HEK293 (cell line): Measurements from ENCODE around the gene DHRS3.

ENCODE experiments used
- CTCF ChIA-PET: fragments of 350-600 bp; formaldehyde crosslinking; extraction: SDS; loops from one replicate; lab custom pipeline; 2021; ENCODE audit warnings: antibody characterized with exemption; lab: Yijun Ruan, JAX
- POLR2A ChIA-PET: fragments of 300-600 bp; formaldehyde crosslinking; extraction: SDS; loops from one replicate; lab custom pipeline; 2020; ENCODE audit warnings: antibody characterized with exemption, inconsistent platforms; lab: Yijun Ruan, JAX
- H3K27ac ChIP-seq: fragments of 200-500 bp; sonication (Bioruptor generic); 2 replicates; pipeline ENCODE4 v1.5.1; 2014; ENCODE audit warnings: low read depth, low read length, control low read depth, inconsistent platforms; ENCODE audit errors: extremely low read depth
- H3K36me3 ChIP-seq, 2 experiments: fragments of 200-500 bp in 1 of 2; sonication (Bioruptor generic) in 1 of 2; 1 replicate in 1 of 2; 2 replicates in 1 of 2; pipeline ENCODE4 v1.5.1; 2014 to 2017; ENCODE audit warnings: inconsistent platforms in 2 of 2, low read length in 2 of 2; ENCODE audit not compliant: control insufficient read depth in 2 of 2, insufficient read depth in 1 of 2
- H3K4me1 ChIP-seq: fragments of 200-500 bp; sonication (Bioruptor generic); 2 replicates; pipeline ENCODE4 v1.5.1; 2014; ENCODE audit warnings: mild to moderate bottlenecking, low read length, inconsistent platforms; ENCODE audit not compliant: control insufficient read depth, insufficient read depth
- H3K4me3 ChIP-seq: 2 replicates; pipeline ENCODE4 v1.5.1; 2011; ENCODE audit warnings: low read depth, mild to moderate bottlenecking, control low read depth, low read length, moderate library complexity
- H3K9me3 ChIP-seq: fragments of 200-500 bp; sonication (Bioruptor generic); 2 replicates; pipeline ENCODE4 v1.5.1; 2014; ENCODE audit warnings: low read depth, low read length, inconsistent platforms; ENCODE audit not compliant: control insufficient read depth, insufficient read depth
- EGR2 ChIP-seq: fragments of 450-650 bp; formaldehyde crosslinking; IDR thresholded peaks from 2 replicates; pipeline ENCODE4 v1.5.1; 2016; ENCODE audit warnings: low read depth, missing biosample characterization, missing genetic modification characterization
- KLF9 ChIP-seq: fragments of 450-650 bp; formaldehyde crosslinking; IDR thresholded peaks from 2 replicates; pipeline ENCODE4 v1.5.1; 2016; ENCODE audit warnings: missing biosample characterization, missing genetic modification characterization, low read depth
- MYNN ChIP-seq: fragments of 450-650 bp; formaldehyde crosslinking; IDR thresholded peaks from 2 replicates; pipeline ENCODE4 v1.5.1; 2016; ENCODE audit warnings: missing biosample characterization, missing genetic modification characterization, borderline replicate concordance
- RBAK ChIP-seq: fragments of 450-650 bp; formaldehyde crosslinking; IDR thresholded peaks from 2 replicates; pipeline ENCODE4 v1.5.1; 2016; ENCODE audit warnings: missing biosample characterization, missing genetic modification characterization
- REPIN1 ChIP-seq: fragments of 450-650 bp; formaldehyde crosslinking; IDR thresholded peaks from 2 replicates; pipeline ENCODE4 v1.5.1; 2017; ENCODE audit warnings: missing biosample characterization, missing genetic modification characterization, low read depth
- TCF7L2 ChIP-seq: IDR thresholded peaks from 2 replicates; pipeline ENCODE4 v1.6.1; 2011; ENCODE audit warnings: low read depth, mild to moderate bottlenecking, inconsistent platforms, low read length, moderate library complexity, borderline replicate concordance
- ZFP69B ChIP-seq: fragments of 450-650 bp; formaldehyde crosslinking; IDR thresholded peaks from 2 replicates; pipeline ENCODE4 v1.5.1; 2016; ENCODE audit warnings: missing biosample characterization, missing genetic modification characterization
- ZNF155 ChIP-seq: fragments of 450-650 bp; formaldehyde crosslinking; IDR thresholded peaks from 2 replicates; pipeline ENCODE4 v1.5.1; 2016; ENCODE audit warnings: missing biosample characterization, missing genetic modification characterization
- ZNF16 ChIP-seq: fragments of 450-650 bp; formaldehyde crosslinking; IDR thresholded peaks from 2 replicates; pipeline ENCODE4 v1.5.1; 2016; ENCODE audit warnings: low read depth, missing biosample characterization, missing genetic modification characterization
- ZNF174 ChIP-seq: fragments of 450-650 bp; formaldehyde crosslinking; IDR thresholded peaks from 2 replicates; pipeline ENCODE4 v1.5.0; 2017; ENCODE audit warnings: missing biosample characterization, mild to moderate bottlenecking, missing genetic modification characterization
- ZNF175 ChIP-seq: fragments of 450-650 bp; formaldehyde crosslinking; IDR thresholded peaks from 2 replicates; pipeline ENCODE4 v1.5.1; 2016; ENCODE audit warnings: missing biosample characterization, missing genetic modification characterization
- ZNF2 ChIP-seq: fragments of 450-650 bp; formaldehyde crosslinking; IDR thresholded peaks from 2 replicates; pipeline ENCODE4 v1.5.1; 2016; ENCODE audit warnings: missing biosample characterization, missing genetic modification characterization
- ZNF335 ChIP-seq: fragments of 450-650 bp; formaldehyde crosslinking; conservative IDR thresholded peaks from 2 replicates; pipeline ENCODE4 v1.5.1; 2016; ENCODE audit warnings: missing biosample characterization, missing genetic modification characterization
- ZNF341 ChIP-seq: fragments of 450-650 bp; formaldehyde crosslinking; IDR thresholded peaks from 2 replicates; pipeline ENCODE4; 2016; ENCODE audit warnings: low read depth, missing biosample characterization, missing genetic modification characterization
- ZNF391 ChIP-seq: fragments of 450-650 bp; formaldehyde crosslinking; IDR thresholded peaks from 2 replicates; pipeline ENCODE4 v1.5.1; 2016; ENCODE audit warnings: low read depth, missing biosample characterization, missing genetic modification characterization, borderline replicate concordance
- ZNF513 ChIP-seq: fragments of 450-650 bp; IDR thresholded peaks from 2 replicates; pipeline ENCODE4 v1.5.1; 2018; ENCODE audit warnings: missing biosample characterization, missing genetic modification characterization
- ZNF624 ChIP-seq: fragments of 450-650 bp; formaldehyde crosslinking; IDR thresholded peaks from 2 replicates; pipeline ENCODE4 v1.5.1; 2017; ENCODE audit warnings: missing biosample characterization, missing genetic modification characterization
- ZNF639 ChIP-seq: fragments of 450-650 bp; formaldehyde crosslinking; IDR thresholded peaks from 2 replicates; pipeline ENCODE4 v1.5.1; 2016; ENCODE audit warnings: missing biosample characterization, missing genetic modification characterization
- ZNF664 ChIP-seq: fragments of 450-650 bp; formaldehyde crosslinking; IDR thresholded peaks from 2 replicates; pipeline ENCODE4 v1.5.1; 2016; ENCODE audit warnings: missing biosample characterization, missing genetic modification characterization
- ZSCAN23 ChIP-seq: fragments of 450-650 bp; formaldehyde crosslinking; IDR thresholded peaks from 2 replicates; pipeline ENCODE4 v1.5.1; 2016; ENCODE audit warnings: missing biosample characterization, missing genetic modification characterization
- TF ChIP-seq, protein P1 (sequence below): fragments of 450-650 bp; formaldehyde crosslinking; IDR thresholded peaks from 2 replicates; pipeline ENCODE4 v1.5.1; 2016; ENCODE audit warnings: missing biosample characterization, missing genetic modification characterization, borderline replicate concordance
- TF ChIP-seq, protein P2 (sequence below): fragments of 450-650 bp; formaldehyde crosslinking; IDR thresholded peaks from 2 replicates; pipeline ENCODE4 v1.5.1; 2017; ENCODE audit warnings: missing biosample characterization, missing genetic modification characterization
- TF ChIP-seq, protein P3 (sequence below): fragments of 450-650 bp; formaldehyde crosslinking; IDR thresholded peaks from 2 replicates; pipeline ENCODE4 v1.5.1; 2016; ENCODE audit warnings: missing biosample characterization, missing genetic modification characterization

Gene DHRS3

GRCh38 chr1:12661606-12662219 is 43.7 kb upstream of the DHRS3 start:
- POLR2A ChIA-PET, result no interaction called here
- CTCF ChIA-PET, result no interaction called here
- Histone ChIP-seq H3K36me3 (no peaks in the 10 kb centered on the region), H3K9me3 (no peaks in the 10 kb centered on the region), H3K27ac (no peak overlapping the region), H3K4me3 (no peak overlapping the region), H3K4me1 (no peaks in the 10 kb centered on the region)
- TF ChIP-seq KLF9 (tag by site-specific recombination), result no peak
- no peak for TF ChIP-seq ZNF341 (tag by site-specific recombination)
- TF ChIP-seq, protein P1, sequence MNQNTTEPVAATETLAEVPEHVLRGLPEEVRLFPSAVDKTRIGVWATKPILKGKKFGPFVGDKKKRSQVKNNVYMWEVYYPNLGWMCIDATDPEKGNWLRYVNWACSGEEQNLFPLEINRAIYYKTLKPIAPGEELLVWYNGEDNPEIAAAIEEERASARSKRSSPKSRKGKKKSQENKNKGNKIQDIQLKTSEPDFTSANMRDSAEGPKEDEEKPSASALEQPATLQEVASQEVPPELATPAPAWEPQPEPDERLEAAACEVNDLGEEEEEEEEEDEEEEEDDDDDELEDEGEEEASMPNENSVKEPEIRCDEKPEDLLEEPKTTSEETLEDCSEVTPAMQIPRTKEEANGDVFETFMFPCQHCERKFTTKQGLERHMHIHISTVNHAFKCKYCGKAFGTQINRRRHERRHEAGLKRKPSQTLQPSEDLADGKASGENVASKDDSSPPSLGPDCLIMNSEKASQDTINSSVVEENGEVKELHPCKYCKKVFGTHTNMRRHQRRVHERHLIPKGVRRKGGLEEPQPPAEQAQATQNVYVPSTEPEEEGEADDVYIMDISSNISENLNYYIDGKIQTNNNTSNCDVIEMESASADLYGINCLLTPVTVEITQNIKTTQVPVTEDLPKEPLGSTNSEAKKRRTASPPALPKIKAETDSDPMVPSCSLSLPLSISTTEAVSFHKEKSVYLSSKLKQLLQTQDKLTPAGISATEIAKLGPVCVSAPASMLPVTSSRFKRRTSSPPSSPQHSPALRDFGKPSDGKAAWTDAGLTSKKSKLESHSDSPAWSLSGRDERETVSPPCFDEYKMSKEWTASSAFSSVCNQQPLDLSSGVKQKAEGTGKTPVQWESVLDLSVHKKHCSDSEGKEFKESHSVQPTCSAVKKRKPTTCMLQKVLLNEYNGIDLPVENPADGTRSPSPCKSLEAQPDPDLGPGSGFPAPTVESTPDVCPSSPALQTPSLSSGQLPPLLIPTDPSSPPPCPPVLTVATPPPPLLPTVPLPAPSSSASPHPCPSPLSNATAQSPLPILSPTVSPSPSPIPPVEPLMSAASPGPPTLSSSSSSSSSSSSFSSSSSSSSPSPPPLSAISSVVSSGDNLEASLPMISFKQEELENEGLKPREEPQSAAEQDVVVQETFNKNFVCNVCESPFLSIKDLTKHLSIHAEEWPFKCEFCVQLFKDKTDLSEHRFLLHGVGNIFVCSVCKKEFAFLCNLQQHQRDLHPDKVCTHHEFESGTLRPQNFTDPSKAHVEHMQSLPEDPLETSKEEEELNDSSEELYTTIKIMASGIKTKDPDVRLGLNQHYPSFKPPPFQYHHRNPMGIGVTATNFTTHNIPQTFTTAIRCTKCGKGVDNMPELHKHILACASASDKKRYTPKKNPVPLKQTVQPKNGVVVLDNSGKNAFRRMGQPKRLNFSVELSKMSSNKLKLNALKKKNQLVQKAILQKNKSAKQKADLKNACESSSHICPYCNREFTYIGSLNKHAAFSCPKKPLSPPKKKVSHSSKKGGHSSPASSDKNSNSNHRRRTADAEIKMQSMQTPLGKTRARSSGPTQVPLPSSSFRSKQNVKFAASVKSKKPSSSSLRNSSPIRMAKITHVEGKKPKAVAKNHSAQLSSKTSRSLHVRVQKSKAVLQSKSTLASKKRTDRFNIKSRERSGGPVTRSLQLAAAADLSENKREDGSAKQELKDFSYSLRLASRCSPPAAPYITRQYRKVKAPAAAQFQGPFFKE (tag by site-specific recombination), result no peak
- TF ChIP-seq TCF7L2, result no peak
- TF ChIP-seq ZNF664 (tag by site-specific recombination), result no peak
- no peak for TF ChIP-seq ZNF155 (tag by site-specific recombination)
- no peak for TF ChIP-seq REPIN1 (tag by site-specific recombination)
- TF ChIP-seq RBAK (tag by site-specific recombination), result no peak
- TF ChIP-seq ZFP69B (tag by site-specific recombination), result no peak
- TF ChIP-seq MYNN (tag by site-specific recombination), result no peak

DNA sequence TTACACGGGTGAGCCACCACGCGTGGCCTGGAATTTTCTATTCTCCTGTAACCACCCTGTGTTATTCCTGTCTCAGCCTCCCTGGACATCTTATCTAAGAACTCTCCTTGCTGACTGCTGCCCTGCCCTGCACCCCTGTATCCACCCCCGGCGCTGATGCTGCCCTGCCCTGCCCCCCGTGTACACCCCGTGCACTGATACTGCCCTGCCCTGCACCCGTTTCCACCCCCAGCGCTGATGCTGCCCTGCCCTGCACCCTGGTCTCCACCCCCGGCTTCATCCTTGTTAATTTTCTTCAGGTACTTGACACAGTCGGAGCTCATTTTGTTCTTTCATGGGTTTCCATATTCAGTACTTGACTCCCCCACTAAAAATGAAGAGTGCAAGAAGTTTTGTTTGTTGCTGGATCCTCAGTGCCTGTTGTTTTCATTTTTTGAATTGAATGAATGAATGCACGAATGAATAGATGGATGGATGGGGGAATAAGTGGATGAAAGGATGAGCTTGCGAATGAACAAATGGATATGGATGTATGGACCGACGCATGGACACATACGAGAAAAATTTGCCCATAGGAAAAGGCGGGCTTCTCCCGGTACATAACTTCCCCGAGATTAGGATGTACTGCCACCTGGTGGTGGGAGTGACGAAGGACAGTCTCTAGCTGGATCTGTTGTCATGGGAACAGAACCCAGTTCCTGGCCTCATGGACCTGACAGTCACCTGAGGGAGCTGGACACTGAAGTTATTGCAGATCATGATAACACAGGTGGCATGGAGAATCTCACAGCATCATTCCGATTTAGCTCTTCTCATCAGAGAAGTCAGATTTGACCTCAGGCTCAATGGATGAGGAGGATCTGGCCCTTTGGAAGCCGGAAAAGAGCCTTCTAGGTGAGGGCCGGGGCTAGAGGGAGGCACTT is 40.8 kb upstream of the DHRS3 start:
- no peak overlapping the region for H3K27ac ChIP-seq
- H3K4me3 ChIP-seq, result no peak overlapping the region
- ChIA-PET POLR2A (interaction anchor here (1.8 kb wide), 1 partner anchor 40 kb away, joined by 6 read pairs; no protein-coding TSS in a partner anchor), CTCF (interaction anchor here (0.5 to 2.3 kb wide), 48 partner anchors 9 to 777 kb away, joined by 3 to 33 read pairs (median 4); partner anchors contain the start of gene AADACL4)
- no peaks in the 10 kb centered on the region for H3K4me1 ChIP-seq
- no peaks in the 10 kb centered on the region for H3K9me3 ChIP-seq
- H3K36me3 ChIP-seq, result no peaks in the 10 kb centered on the region
- TF ChIP-seq ZNF16 (tag by site-specific recombination), result no peak
- TF ChIP-seq EGR2 (tag by site-specific recombination), result no peak
- TF ChIP-seq ZNF335 (tag by site-specific recombination), result peak; percentile 62
- TF ChIP-seq ZNF513 (tag by site-specific recombination), result no peak
- TF ChIP-seq, protein P2, sequence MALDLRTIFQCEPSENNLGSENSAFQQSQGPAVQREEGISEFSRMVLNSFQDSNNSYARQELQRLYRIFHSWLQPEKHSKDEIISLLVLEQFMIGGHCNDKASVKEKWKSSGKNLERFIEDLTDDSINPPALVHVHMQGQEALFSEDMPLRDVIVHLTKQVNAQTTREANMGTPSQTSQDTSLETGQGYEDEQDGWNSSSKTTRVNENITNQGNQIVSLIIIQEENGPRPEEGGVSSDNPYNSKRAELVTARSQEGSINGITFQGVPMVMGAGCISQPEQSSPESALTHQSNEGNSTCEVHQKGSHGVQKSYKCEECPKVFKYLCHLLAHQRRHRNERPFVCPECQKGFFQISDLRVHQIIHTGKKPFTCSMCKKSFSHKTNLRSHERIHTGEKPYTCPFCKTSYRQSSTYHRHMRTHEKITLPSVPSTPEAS, result no peak
- TF ChIP-seq ZSCAN23, result no peak
- no peak for TF ChIP-seq ZNF639 (tag by site-specific recombination)
- peak; percentile 41; the same call in 1 of the 2 replicates for TF ChIP-seq ZNF391 (tag by site-specific recombination)
- TF ChIP-seq ZNF624 (tag by site-specific recombination), result no peak
- TF ChIP-seq ZNF174 (tag by site-specific recombination), result no peak
- no peak for TF ChIP-seq ZNF175 (tag by site-specific recombination)
- TF ChIP-seq, protein P3, sequence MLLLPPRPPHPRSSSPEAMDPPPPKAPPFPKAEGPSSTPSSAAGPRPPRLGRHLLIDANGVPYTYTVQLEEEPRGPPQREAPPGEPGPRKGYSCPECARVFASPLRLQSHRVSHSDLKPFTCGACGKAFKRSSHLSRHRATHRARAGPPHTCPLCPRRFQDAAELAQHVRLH (tag by site-specific recombination), result 0 out of 2 replicates have a peak, but pooled peaks have one; percentile 33
- TF ChIP-seq ZNF2 (tag by site-specific recombination), result peak; percentile 47; the same call in 1 of the 2 replicates
